ENCODE measurements around the gene ACOT11.

DNA sequence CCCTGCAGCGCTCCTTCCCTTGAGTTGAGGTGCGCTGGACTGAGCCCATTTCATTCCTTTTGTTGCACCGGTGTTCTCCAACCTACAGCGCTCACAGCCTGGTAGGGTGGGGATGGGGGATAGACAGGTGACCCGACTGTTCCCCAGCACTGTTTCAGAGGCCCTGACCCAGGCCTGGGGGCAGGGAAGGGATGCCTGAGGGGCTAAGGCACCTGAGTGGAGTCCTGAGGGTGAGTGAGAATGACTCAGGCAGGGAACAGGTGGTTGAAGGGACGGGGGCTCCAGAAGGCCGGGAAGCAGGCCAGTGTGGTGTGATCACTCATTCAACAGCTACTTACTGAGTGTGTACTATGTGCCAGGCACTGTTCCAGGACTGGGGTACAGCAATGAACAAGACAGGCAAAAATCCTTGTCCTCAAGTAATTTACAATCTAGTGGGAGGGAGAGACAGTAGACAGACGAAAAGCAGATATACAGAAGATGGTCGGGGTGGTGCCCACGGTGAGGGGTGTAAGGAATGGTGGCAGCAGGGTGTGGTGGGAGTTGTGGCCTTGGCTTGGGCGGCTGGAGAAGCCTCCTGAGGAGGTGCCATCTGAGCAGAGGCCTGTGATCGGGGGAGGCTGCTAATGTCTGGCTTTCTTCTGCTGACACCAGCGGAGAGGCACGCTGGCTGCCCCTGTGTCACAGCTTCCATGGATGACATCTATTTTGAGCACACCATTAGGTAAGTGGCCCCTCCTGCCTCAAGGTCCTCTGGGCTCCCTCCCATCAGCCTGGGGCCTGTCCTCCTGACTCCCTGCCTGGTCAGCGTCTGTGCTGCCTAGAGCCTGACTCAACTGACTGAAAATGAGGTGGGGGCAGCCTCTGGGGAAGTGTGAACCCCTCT, 37.4 kb downstream of the ACOT11 start:
- TF ChIP-seq, protein P1, sequence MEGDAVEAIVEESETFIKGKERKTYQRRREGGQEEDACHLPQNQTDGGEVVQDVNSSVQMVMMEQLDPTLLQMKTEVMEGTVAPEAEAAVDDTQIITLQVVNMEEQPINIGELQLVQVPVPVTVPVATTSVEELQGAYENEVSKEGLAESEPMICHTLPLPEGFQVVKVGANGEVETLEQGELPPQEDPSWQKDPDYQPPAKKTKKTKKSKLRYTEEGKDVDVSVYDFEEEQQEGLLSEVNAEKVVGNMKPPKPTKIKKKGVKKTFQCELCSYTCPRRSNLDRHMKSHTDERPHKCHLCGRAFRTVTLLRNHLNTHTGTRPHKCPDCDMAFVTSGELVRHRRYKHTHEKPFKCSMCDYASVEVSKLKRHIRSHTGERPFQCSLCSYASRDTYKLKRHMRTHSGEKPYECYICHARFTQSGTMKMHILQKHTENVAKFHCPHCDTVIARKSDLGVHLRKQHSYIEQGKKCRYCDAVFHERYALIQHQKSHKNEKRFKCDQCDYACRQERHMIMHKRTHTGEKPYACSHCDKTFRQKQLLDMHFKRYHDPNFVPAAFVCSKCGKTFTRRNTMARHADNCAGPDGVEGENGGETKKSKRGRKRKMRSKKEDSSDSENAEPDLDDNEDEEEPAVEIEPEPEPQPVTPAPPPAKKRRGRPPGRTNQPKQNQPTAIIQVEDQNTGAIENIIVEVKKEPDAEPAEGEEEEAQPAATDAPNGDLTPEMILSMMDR (IDR thresholded peaks at IDR 0.05) = no peak
- TF ChIP-seq POLR2A (IDR thresholded peaks at IDR 0.05) (no peak), EP300 (IDR thresholded peaks at IDR 0.05) (no peak)

Data from ovary (tissue), 3 donors.